ENCODE measurements around the gene VCL.
"Not testable (repeated sequence)": the region's sequence is repeated elsewhere in the genome, so short reads cannot be mapped to it uniquely, and the experiment has no call there.

The VCL gene

GRCh38 chr10:73971636-73972354 lies 26.1 kb upstream of the VCL start:
- DNase-seq (ENCODE audit: low read depth in 2 of 2) = no peak

- no peak for DNase-seq (ENCODE audit: low read depth in 2 of 2)
Observed at GRCh38 chr10:73973427-73973826, 24.5 kb upstream of the VCL start.

- no peak for DNase-seq (ENCODE audit: low read depth in 2 of 2)
Observed at GRCh38 chr10:73974309-73974946, 23.5 kb upstream of the VCL start.

- no peak for DNase-seq (ENCODE audit: low read depth in 2 of 2)
Observed at GRCh38 chr10:73975388-73975787, 22.5 kb upstream of the VCL start.

GRCh38 chr10:73979141-73979808 lies 18.6 kb upstream of the VCL start:
- no peak for DNase-seq (ENCODE audit: low read depth in 2 of 2)

- no peak for DNase-seq (ENCODE audit: low read depth in 2 of 2)
Observed at GRCh38 chr10:73979809-73980433, 18.0 kb upstream of the VCL start.

GRCh38 chr10:73981812-73982211 lies 16.1 kb upstream of the VCL start:
- DNase-seq (ENCODE audit: low read depth in 2 of 2) = no peak

- DNase-seq (ENCODE audit: low read depth in 2 of 2) = no peak
Observed at GRCh38 chr10:73983096-73984047, 14.5 kb upstream of the VCL start.

- no peak for DNase-seq (ENCODE audit: low read depth in 2 of 2)
Observed at GRCh38 chr10:73989594-73990150, 8.2 kb upstream of the VCL start.

- no peak for DNase-seq (ENCODE audit: low read depth in 2 of 2)
Observed at GRCh38 chr10:73991203-73991883, 6.6 kb upstream of the VCL start.

GRCh38 chr10:73991884-73992245 lies 6.1 kb upstream of the VCL start:
- peak; percentile 50 to 62 for DNase-seq (ENCODE audit: low read depth in 2 of 2)

GRCh38 chr10:73992899-73993788 lies 4.8 kb upstream of the VCL start:
- DNase-seq (ENCODE audit: low read depth in 2 of 2) = no peak

GRCh38 chr10:73995035-73995358 lies 2.9 kb upstream of the VCL start:
- DNase-seq (ENCODE audit: low read depth in 2 of 2) = no peak

GRCh38 chr10:73997461-73997786 lies 492 bp upstream of the VCL start:
- DNase-seq (ENCODE audit: low read depth in 2 of 2) = no peak

- no peak for DNase-seq (ENCODE audit: low read depth in 2 of 2)
Observed at GRCh38 chr10:73998623-73998928, 660 bp downstream of the VCL start.

- no peak for DNase-seq (ENCODE audit: low read depth in 2 of 2)
Observed at GRCh38 chr10:73998929-73999691, 1.2 kb downstream of the VCL start.

GRCh38 chr10:73999703-74000102 lies 1.8 kb downstream of the VCL start:
- no peak for DNase-seq (ENCODE audit: low read depth in 2 of 2)

GRCh38 chr10:74000244-74000643 lies 2.3 kb downstream of the VCL start:
- not testable (repeated sequence) for DNase-seq (ENCODE audit: low read depth in 2 of 2)
